Peyer's patch (tissue), 4 donors: ENCODE data around the gene FASTK. TPM values are rescaled to one million over a fixed set of nuclear protein-coding genes. Genes with fewer than 3 reads are reported as not detected.

Source experiments
- DNase-seq, 3 donors: peaks; one replicate each; pipeline ENCODE4 v3.0.0-alpha.2; 2017 to 2019
- H3K27ac ChIP-seq, 4 donors: fragments of 200-600 bp; sonication (generic); one replicate each; pipeline ENCODE4 v1.5.1; 2016 to 2019
- H3K27me3 ChIP-seq, 2 donors: fragments of 200-600 bp; sonication (generic); one replicate each; pipeline ENCODE4 v1.5.1; 2019
- H3K36me3 ChIP-seq, 3 donors: fragments of 200-600 bp; sonication (generic); one replicate each; pipeline ENCODE4 v1.5.1; 2016 to 2019
- H3K4me1 ChIP-seq, 4 donors: fragments of 200-600 bp; sonication (generic); one replicate each; pipeline ENCODE4 v1.5.1; 2016 to 2019
- H3K4me3 ChIP-seq, 4 donors: fragments of 200-600 bp; sonication (generic); 1 replicate in 3 of 4; 2 replicates in 1 of 4; pipeline ENCODE4 v1.5.1; 2016 to 2019; ENCODE audit warnings: mild to moderate bottlenecking in 1 of 4
- H3K9me3 ChIP-seq, 4 donors: fragments of 200-600 bp; sonication (generic); one replicate each; pipeline ENCODE4 v1.5.1; 2016 to 2019; ENCODE audit warnings: mild to moderate bottlenecking in 1 of 4
- POLR2A ChIP-seq, 2 donors: fragments of 450-650 bp; IDR thresholded peaks; one replicate each; pipeline ENCODE4 v1.5.1; 2017; ENCODE audit warnings: antibody characterized with exemption in 2 of 2, mild to moderate bottlenecking in 2 of 2, moderate library complexity in 2 of 2
- total RNA-seq, 4 donors: library from RNA; depleted of rRNA; stranded (reverse); fragments of >200 nt; gene quantifications; one replicate each; pipeline ENCODE4 v1.1.0, GENCODE V29; 2016
- TF ChIP-seq, protein P1 (sequence below), 6 experiments: fragments of 450-650 bp in 4 of 6; fragments of 200-600 bp in 2 of 6; sonication (generic) in 1 of 6; IDR thresholded peaks; one replicate each; pipeline ENCODE4 v1.5.1; 2017 to 2019; ENCODE audit warnings: antibody characterized with exemption in 6 of 6, mild to moderate bottlenecking in 3 of 6, moderate library complexity in 1 of 6

FASTK gene
- total RNA-seq, 4 donors from 2014 or later, result 99.0 to 239 (median 158) TPM

DNA sequence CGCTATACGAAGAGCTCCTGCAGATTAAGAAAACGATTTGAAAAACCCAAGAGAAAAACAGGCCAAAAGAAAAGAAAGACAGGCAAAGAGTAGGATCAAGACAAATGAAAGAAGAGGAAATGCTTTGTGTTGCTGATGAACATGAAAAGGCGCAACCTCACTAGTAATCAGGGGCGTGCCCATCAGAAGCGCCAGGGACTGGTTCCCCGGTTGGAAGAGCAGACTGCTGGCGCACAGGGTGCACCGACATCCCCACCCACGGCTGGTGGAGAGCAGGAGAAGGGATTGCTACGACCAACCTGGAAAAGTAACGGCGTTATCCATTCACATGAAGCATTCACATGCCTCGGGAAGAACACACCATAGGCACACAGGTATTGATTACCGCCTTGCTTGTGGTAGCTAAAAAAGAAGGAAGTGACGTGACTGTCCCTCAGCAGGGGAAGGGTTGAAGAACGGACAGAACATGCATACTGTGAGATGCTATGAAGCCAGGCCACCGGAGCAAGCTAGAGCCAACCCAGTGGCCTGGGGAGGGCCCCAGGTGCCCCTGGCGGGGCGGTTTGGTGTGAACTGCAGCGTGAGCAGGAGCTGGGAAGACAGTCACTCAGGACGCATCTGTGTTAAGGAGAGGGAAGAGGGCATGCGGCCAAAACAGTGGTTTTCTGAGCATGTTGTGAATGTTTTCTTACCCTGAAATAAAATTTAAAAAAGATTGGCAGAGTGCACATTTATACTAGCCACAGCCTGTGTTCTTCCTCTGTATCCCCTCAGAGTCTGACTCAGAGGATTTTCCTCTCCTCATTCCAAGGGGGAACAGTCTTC lies 24.0 kb upstream of the FASTK start:
- Histone ChIP-seq H3K27me3 (no peaks in the 10 kb centered on the region), H3K27ac (no peak overlapping the region), H3K4me1 (peaks cover 0 to 22% (median 0%) of the 10 kb centered on the region in 4 donors), H3K36me3 (peaks cover 0 to 9% (median 0%) of the 10 kb centered on the region in 3 donors), H3K9me3 (no peaks in the 10 kb centered on the region), H3K4me3 (no peak overlapping the region)
- no peak for DNase-seq
- no peak for TF ChIP-seq POLR2A (IDR thresholded peaks at IDR 0.05)
- TF ChIP-seq, protein P1, sequence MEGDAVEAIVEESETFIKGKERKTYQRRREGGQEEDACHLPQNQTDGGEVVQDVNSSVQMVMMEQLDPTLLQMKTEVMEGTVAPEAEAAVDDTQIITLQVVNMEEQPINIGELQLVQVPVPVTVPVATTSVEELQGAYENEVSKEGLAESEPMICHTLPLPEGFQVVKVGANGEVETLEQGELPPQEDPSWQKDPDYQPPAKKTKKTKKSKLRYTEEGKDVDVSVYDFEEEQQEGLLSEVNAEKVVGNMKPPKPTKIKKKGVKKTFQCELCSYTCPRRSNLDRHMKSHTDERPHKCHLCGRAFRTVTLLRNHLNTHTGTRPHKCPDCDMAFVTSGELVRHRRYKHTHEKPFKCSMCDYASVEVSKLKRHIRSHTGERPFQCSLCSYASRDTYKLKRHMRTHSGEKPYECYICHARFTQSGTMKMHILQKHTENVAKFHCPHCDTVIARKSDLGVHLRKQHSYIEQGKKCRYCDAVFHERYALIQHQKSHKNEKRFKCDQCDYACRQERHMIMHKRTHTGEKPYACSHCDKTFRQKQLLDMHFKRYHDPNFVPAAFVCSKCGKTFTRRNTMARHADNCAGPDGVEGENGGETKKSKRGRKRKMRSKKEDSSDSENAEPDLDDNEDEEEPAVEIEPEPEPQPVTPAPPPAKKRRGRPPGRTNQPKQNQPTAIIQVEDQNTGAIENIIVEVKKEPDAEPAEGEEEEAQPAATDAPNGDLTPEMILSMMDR (IDR thresholded peaks at IDR 0.05), result no peak

DNA sequence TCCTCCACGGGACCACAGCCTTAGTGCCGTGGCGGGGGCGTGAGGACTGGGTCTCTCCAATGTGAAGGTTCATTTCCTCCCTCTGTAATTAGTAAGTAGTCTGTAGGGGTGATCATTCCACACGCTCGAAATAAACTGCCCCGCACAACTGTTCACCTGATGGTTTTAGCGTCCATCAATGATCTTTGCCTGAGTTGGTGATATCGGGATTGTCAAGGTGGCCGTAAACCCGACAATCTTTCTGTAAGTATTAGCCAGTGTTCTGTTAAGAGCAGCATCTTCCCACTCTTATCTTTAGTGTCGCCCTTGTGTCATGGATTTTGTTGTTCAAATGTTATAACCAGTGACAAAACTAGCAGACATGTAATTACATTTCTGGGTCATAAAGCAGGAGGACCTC lies 23.4 kb upstream of the FASTK start:
- Histone ChIP-seq H3K4me1 (peaks cover 0 to 22% (median 0%) of the 10 kb centered on the region in 4 donors), H3K27ac (no peak overlapping the region), H3K4me3 (no peak overlapping the region), H3K27me3 (no peaks in the 10 kb centered on the region), H3K36me3 (peaks cover 0 to 9% (median 0%) of the 10 kb centered on the region in 3 donors), H3K9me3 (no peaks in the 10 kb centered on the region)
- no peak for TF ChIP-seq POLR2A (IDR thresholded peaks at IDR 0.05)
- TF ChIP-seq, protein P1 (IDR thresholded peaks at IDR 0.05), result no peak
- no peak for DNase-seq

DNA sequence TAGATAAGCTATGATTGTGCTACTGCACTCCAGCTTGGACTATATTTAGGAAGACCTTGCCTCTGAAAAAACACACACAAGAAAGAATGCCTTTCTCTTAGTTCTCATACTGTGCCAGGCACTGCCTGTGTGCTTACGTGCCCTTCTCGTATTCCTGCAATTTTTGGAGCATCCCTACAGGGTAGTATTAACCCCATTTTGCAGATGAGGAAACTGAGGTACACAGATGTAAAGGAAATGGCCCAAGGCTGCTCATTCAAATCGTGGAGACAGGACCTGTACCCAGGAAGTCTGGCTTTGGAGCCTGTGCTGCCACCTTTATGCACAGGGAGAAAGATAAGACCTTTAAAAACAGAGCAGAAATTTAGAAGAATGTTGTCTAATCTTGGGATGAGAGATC lies 22.4 kb upstream of the FASTK start:
- Histone ChIP-seq H3K27me3 (no peaks in the 10 kb centered on the region), H3K27ac (no peak overlapping the region), H3K4me1 (peaks cover 0 to 22% (median 0%) of the 10 kb centered on the region in 4 donors), H3K9me3 (no peaks in the 10 kb centered on the region), H3K36me3 (peaks cover 0 to 9% (median 0%) of the 10 kb centered on the region in 3 donors), H3K4me3 (no peak overlapping the region)
- no peak for TF ChIP-seq POLR2A (IDR thresholded peaks at IDR 0.05)
- TF ChIP-seq, protein P1 (IDR thresholded peaks at IDR 0.05), result no peak
- no peak for DNase-seq

DNA sequence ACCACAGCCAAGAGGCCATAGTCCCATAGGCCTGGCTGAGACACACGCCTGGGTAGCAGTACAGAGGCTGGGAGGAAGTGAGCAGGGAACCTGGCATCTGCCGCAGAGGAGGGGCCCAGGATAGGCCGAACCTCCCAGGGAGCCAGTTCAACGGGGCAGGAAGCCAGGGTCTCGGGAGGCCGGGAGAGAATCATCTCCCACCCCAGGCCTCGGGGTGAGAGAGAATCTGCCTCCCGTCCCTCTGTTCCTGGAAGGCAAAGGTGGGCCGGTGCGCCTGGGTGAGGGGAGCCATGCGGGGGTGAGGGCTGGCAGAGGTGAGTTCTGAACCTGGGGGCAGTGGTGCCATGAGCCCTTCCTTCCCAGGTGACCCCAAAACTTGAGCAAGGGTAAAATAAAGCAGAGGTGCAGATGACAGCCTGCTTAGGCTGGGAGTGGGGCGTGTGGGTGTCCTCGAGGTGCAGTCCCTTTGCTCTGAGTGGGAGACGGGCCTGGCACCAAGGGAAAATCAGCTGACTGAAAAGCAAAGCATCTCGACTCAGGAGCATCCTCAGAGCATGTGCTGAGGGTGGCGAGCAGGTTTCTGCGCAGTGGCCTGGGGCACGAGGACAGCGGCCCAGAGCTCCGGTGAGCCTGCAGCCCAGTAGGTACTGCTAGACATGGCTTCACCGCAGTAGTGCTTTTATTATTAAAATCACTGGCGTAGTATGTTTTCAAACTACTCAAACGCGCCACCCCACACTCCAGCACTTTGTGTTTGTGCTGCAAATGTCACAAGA lies 21.2 kb upstream of the FASTK start:
- no peak for TF ChIP-seq POLR2A (IDR thresholded peaks at IDR 0.05)
- TF ChIP-seq, protein P1 (IDR thresholded peaks at IDR 0.05), result no peak
- Histone ChIP-seq H3K4me1 (peaks cover 0 to 22% (median 0%) of the 10 kb centered on the region in 4 donors), H3K36me3 (peaks cover 0 to 9% (median 0%) of the 10 kb centered on the region in 3 donors), H3K27ac (no peak overlapping the region), H3K27me3 (no peaks in the 10 kb centered on the region), H3K4me3 (no peak overlapping the region), H3K9me3 (no peaks in the 10 kb centered on the region)
- DNase-seq, result no peak

DNA sequence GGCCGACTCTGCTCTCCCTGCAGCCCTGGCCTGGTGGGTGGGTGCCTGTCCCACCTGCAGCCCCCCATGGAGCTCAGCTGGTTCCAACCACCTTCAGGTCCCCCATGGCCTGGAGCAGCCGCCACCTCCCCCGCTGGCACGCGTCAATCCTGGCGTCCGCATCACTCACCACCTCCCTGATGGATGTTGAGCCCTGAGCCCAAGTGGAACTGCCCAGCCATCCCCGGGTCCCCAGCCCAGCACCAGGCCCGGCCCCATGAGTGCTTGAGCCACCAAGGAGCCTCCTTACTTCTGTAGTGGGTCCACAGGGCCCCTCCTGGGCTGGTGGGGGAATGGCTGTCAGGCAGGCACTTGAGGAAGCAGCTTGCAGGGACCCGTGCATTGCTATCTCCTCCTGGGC lies 20.3 kb upstream of the FASTK start:
- Histone ChIP-seq H3K4me3 (no peak overlapping the region), H3K27ac (no peak overlapping the region), H3K27me3 (no peaks in the 10 kb centered on the region), H3K9me3 (no peaks in the 10 kb centered on the region), H3K36me3 (peaks cover 0 to 9% (median 0%) of the 10 kb centered on the region in 3 donors), H3K4me1 (peaks cover 0 to 22% (median 0%) of the 10 kb centered on the region in 4 donors)
- no peak for DNase-seq
- TF ChIP-seq, protein P1 (IDR thresholded peaks at IDR 0.05), result no peak
- no peak for TF ChIP-seq POLR2A (IDR thresholded peaks at IDR 0.05)
